ENCODE measurements around the gene RNU7-1. TPM values are rescaled to one million over a fixed set of nuclear protein-coding genes. Genes with fewer than 3 reads are reported as not detected.

Gene RNU7-1
- total and polyA plus RNA-seq, 9 donors = not detected

GRCh38 chr12:6970096-6970527 lies 26.5 kb downstream of the RNU7-1 start:
- peak in 4 of 5 donors; percentile 55 to 76 (median 66) for DNase-seq

GRCh38 chr12:6974180-6974579 lies 30.6 kb downstream of the RNU7-1 start:
- Histone ChIP-seq H3K4me1 (ENCODE audit: insufficient read depth) (peaks cover 6% of the 10 kb centered on the region), H3K9me3 (no peaks in the 10 kb centered on the region), H3K4me3 (no peak overlapping the region), H3K27me3 (no peaks in the 10 kb centered on the region), H3K27ac (no peak overlapping the region), H3K36me3 (no peaks in the 10 kb centered on the region)
- WGBS, 3 donors = 91 to 96% (median 94%) methylated on average over 6 of the region's 6 CpGs
- DNase-seq = peak in 1 of 5 donors; percentile 7
- intact Hi-C loops (cut with DNase I) = no loop called here
- TF ChIP-seq POLR2A (IDR thresholded peaks at IDR 0.05) (no peak), CTCF (IDR thresholded peaks at IDR 0.05) (no peak), EP300 (IDR thresholded peaks at IDR 0.05) (no peak)

More at GRCh38 chr12:6970096-6970527, 26.5 kb downstream of the RNU7-1 start:
- peak overlapping the region; percentile 78 for H3K4me3 ChIP-seq
- 0 to 1% (median 1%) methylated on average over 24 to 31 of the region's 31 CpGs for WGBS, 3 donors
- peaks cover 7% of the 10 kb centered on the region for H3K4me1 ChIP-seq (ENCODE audit: insufficient read depth)
- H3K36me3 ChIP-seq = no peaks in the 10 kb centered on the region
- peak overlapping the region; percentile 68 to 72 for H3K27ac ChIP-seq
- intact Hi-C loops (cut with DNase I) = no loop called here
- no peaks in the 10 kb centered on the region for H3K27me3 ChIP-seq
- no peaks in the 10 kb centered on the region for H3K9me3 ChIP-seq
- TF ChIP-seq CTCF (IDR thresholded peaks at IDR 0.05) = no peak
- TF ChIP-seq EP300 (IDR thresholded peaks at IDR 0.05) = no peak
- no peak for TF ChIP-seq POLR2A (IDR thresholded peaks at IDR 0.05)

- Histone ChIP-seq H3K4me1 (ENCODE audit: insufficient read depth) (peaks cover 3% of the 10 kb centered on the region), H3K4me3 (no peak overlapping the region), H3K27ac (no peak overlapping the region), H3K36me3 (no peaks in the 10 kb centered on the region), H3K27me3 (no peaks in the 10 kb centered on the region), H3K9me3 (no peaks in the 10 kb centered on the region)
- WGBS, 3 donors = 74 to 84% (median 80%) methylated on average over 2 of the region's 2 CpGs
- peak in 1 of 5 donors; percentile 2 for DNase-seq
- intact Hi-C loops (cut with DNase I) = no loop called here
- TF ChIP-seq POLR2A (IDR thresholded peaks at IDR 0.05) = no peak
These were observed 31.8 kb downstream of the RNU7-1 start for GRCh38 chr12:6975297-6976032.

GRCh38 chr12:6977653-6978052 lies 34.0 kb downstream of the RNU7-1 start:
- intact Hi-C loops (cut with DNase I) = no loop called here
- 66 to 70% (median 68%) methylated on average over 10 of the region's 10 CpGs for WGBS, 3 donors
- Histone ChIP-seq H3K4me3 (no peak overlapping the region), H3K4me1 (ENCODE audit: insufficient read depth) (no peaks in the 10 kb centered on the region), H3K27me3 (no peaks in the 10 kb centered on the region), H3K9me3 (no peaks in the 10 kb centered on the region), H3K27ac (no peak overlapping the region), H3K36me3 (no peaks in the 10 kb centered on the region)
- no peak for DNase-seq
- TF ChIP-seq POLR2A (IDR thresholded peaks at IDR 0.05) (no peak), EP300 (IDR thresholded peaks at IDR 0.05) (no peak), CTCF (IDR thresholded peaks at IDR 0.05) (no peak)

- H3K4me3 ChIP-seq = no peak overlapping the region
- no peaks in the 10 kb centered on the region for H3K4me1 ChIP-seq (ENCODE audit: insufficient read depth)
- no peak for TF ChIP-seq EP300 (IDR thresholded peaks at IDR 0.05)
- TF ChIP-seq CTCF (IDR thresholded peaks at IDR 0.05) = no peak
- TF ChIP-seq POLR2A (IDR thresholded peaks at IDR 0.05) = no peak
- H3K36me3 ChIP-seq = no peaks in the 10 kb centered on the region
- intact Hi-C loops (cut with DNase I) = no loop called here
- no peaks in the 10 kb centered on the region for H3K9me3 ChIP-seq
- no peak overlapping the region for H3K27ac ChIP-seq
- H3K27me3 ChIP-seq = no peaks in the 10 kb centered on the region
- WGBS, 3 donors = 79 to 80% (median 80%) methylated on average over 6 of the region's 6 CpGs
- DNase-seq = no peak
These were observed 34.6 kb downstream of the RNU7-1 start for GRCh38 chr12:6978188-6978587.

Measured in ovary (tissue), 9 donors.